ENCODE results near the gene DBF4.
"Not testable (repeated sequence)": the region's sequence is repeated elsewhere in the genome, so short reads cannot be mapped to it uniquely, and the experiment has no call there.

The DBF4 gene

DNA sequence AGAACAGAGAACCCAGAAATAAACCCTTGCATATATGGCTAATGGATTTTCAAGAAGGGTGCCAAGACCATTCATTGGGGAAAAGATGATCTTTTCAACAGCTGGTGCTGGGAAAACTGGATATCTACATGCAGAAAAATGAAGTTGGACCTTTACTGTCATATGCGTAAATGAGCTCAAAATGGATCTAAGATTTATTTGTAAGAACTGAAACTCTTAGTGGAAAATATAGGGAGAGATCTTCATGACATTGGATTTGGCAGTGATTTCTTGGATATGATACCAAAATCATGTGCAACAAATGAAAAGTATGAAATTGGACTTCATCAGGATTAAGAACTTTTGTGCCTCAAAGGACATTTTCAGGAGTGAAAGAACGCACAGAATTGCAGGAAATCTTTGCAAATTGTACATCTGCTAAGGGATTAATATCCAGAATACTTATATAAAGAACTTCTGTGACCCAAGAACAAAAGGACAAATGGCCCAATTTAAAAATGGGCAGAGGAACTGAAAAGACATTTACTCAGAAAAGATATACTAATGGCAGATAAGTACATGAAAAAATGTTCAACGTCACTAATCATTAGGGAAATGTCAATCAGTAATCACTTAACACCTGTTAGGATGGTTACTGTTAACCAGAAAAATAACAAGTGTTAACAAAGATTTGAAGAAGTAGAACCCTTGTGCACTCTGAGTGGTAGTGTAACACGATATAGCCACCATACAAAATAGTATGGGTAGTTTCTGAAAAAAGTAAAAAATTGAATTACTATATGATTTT, 6.1 kb downstream of the DBF4 start:
- no peak for DNase-seq (ENCODE audit: low read depth)

GRCh38 chr7:87885018-87885417, 8.7 kb downstream of the DBF4 start:
- DNase-seq (ENCODE audit: low read depth): no peak

DNA sequence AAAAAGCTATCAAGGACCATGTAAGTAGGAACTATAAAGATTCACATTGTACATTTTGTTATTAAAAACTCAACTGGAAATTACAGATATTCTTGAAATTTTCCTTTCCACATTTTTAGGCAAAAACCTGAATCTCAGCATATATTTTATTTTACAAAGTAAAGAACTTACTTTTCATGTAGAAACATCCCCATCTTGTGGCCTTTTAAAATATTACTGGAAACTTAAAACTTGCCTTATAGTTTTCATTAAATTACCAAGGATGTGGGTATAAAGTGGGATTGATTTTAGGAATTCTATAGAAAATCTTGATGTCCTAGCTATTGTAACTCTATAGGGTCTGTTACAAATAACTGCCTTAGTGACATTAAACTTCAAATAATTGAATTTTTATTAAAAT, 10.6 kb downstream of the DBF4 start:
- peak; percentile 61 for DNase-seq (ENCODE audit: low read depth)

GRCh38 chr7:87895363-87895762, 19.1 kb downstream of the DBF4 start:
- no peak for DNase-seq (ENCODE audit: low read depth)

DNA sequence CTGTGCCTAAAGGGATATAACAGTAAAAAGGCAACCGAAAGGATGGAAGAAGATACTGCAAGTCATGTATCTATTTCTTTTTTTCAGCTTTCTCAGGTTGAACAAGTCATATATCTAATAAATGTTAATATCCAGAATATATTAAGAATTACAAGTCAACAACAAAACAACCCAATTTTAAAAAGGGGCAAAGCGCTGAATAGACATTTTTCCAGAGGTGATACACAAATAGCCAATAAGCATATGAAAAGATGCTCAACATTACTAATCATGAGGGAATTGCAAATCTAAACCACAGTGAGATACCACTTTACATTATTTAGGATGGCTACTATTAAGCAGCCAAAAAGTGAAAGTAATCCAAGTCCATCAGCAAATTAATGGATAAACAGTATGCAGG, 23.0 kb downstream of the DBF4 start:
- no peak for DNase-seq (ENCODE audit: low read depth)

DNA sequence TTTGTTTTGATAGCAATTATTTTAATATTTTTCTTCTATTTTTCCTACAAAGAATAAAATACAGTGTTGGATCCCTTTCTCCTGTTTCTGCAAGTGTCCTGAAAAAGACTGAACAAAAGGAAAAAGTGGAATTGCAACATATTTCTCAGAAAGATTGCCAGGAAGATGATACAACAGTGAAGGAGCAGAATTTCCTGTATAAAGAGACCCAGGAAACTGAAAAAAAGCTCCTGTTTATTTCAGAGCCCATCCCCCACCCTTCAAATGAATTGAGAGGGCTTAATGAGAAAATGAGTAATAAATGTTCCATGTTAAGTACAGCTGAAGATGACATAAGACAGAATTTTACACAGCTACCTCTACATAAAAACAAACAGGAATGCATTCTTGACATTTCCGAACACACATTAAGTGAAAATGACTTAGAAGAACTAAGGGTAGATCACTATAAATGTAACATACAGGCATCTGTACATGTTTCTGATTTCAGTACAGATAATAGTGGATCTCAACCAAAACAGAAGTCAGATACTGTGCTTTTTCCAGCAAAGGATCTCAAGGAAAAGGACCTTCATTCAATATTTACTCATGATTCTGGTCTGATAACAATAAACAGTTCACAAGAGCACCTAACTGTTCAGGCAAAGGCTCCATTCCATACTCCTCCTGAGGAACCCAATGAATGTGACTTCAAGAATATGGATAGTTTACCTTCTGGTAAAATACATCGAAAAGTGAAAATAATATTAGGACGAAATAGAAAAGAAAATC, 31.0 kb downstream of the DBF4 start:
- DNase-seq (ENCODE audit: low read depth): not testable (repeated sequence)

GRCh38 chr7:87908814-87909213, 32.5 kb downstream of the DBF4 start:
- not testable (repeated sequence) for DNase-seq (ENCODE audit: low read depth)

DNA sequence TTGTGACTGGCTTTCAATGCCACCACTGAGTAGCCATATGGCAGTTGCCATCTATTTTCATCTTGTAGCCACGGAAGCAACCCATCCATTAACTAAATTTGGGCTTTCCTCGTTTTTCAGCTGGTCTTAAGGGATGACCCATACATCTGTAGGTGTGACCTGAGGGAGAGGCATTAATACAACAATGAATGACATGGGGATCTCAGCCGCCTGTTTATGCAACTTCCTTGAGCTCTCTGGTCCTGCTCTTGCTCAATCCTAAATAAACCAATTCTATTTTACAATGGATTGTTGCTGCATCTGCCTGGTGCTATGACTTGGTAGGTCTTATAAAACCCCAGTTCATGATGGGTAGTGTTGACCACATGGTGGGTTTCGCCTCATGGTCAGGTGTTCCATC, 35.8 kb downstream of the DBF4 start:
- no peak for DNase-seq (ENCODE audit: low read depth)

GRCh38 chr7:87918740-87919139, 42.4 kb downstream of the DBF4 start:
- no peak for DNase-seq (ENCODE audit: low read depth)

- no peak for DNase-seq (ENCODE audit: low read depth)
Measured at GRCh38 chr7:87919875-87920274, 43.6 kb downstream of the DBF4 start.

DNA sequence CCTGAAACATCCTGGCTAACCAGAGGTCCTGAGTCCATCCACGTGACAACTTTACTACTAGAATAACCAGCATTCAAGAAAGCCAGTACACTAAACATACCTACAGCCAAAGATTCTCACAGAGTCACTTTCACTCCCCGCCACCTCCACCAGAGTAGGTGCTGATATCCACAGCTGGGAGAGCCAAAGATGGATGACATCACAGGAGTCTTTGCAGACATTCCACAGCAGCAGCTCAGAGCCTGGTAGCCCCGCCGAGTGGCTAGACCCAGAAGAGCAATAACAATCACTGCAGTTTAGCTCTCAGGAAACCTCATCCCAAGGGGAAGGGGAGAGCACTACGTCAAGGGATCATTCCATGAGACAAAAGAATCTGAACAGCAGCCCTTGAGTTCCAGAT, 44.3 kb downstream of the DBF4 start:
- DNase-seq (ENCODE audit: low read depth): no peak

DNA sequence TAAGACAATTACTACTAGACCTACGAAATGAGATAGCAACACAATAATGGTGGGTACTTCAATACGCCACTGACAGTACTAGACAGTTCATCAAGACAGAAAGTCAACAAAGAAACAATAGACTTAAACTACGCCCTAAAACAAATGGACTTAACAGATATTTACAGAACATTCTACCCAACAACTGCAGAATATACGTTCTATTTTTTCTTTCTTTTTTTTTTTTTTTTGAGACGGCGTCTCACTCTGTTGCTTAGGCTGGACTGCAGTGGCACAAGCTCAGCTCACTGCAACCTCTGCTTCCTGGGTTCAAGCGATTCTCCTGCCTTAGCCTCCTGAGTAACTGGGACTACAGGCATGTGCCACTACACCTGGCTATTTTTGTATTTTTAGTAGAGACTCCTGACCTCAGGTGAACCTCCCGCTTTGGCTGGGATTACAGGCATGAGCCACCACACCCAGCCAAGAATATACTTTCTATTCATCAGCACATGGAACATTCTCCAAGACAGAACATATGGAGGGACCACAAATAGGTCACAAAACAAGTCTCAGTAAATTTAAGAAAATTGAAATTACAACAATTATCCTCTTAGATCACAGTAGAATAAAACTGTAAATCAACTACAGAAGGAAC, 46.6 kb downstream of the DBF4 start:
- not testable (repeated sequence) for DNase-seq (ENCODE audit: low read depth)

DNA sequence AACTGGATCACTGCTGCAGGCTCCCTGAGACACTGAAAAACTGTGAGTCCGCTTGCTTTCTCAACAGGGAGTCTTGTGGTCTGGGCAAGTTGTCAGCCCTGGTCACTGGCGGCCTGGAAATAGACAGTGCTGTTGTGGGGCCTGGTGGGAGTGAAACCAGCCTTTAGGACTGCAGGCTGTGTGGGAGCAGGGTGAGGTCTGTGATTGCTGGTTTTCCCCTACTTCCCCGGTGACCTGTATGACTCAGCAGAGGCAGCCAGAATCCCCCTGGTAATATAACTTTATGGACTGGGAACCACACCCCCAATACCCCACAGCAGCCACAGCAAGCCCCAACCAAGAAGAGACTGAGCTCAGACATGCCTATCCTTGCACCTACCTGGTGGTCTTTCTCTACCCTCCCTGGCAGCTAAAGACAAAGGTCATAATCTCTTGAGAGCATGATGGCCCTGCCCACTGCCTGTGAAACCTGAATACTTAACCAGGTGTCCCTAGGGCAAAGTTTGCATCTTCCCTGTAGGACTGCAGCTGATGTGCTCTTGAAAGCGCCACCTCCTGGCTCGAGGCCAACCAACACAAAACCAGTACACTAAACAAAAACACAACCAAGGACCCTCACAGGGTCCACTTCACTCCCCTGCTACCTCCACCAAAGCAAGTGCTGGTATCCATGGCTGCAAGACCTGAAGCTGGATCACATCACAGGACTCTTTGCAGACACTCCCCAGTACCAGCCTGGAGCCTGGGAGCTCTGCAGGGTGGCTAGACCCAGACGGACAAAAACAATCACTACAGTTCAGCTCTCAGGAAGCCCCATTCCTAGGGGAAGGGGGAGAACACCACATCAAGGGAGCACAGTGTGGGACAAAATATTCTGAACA, 50.5 kb downstream of the DBF4 start:
- DNase-seq (ENCODE audit: low read depth): no peak

DNA sequence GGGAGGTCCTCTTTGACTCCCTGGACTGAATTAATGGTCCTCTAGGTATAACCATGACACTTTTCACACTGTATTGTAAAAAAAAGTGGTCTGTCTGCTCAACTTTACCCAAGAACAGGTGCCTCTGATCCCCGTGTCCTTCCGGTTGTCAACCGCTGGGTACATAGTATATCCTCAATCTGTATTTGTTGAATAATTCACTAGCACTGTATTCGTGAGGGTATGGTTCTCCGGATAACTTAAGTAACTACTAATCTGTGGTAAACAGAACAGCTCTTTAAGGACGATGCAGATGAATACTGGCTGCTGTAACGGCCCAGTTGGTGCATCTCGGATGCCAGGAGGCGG, 57.3 kb downstream of the DBF4 start:
- no peak for DNase-seq (ENCODE audit: low read depth)

DNA sequence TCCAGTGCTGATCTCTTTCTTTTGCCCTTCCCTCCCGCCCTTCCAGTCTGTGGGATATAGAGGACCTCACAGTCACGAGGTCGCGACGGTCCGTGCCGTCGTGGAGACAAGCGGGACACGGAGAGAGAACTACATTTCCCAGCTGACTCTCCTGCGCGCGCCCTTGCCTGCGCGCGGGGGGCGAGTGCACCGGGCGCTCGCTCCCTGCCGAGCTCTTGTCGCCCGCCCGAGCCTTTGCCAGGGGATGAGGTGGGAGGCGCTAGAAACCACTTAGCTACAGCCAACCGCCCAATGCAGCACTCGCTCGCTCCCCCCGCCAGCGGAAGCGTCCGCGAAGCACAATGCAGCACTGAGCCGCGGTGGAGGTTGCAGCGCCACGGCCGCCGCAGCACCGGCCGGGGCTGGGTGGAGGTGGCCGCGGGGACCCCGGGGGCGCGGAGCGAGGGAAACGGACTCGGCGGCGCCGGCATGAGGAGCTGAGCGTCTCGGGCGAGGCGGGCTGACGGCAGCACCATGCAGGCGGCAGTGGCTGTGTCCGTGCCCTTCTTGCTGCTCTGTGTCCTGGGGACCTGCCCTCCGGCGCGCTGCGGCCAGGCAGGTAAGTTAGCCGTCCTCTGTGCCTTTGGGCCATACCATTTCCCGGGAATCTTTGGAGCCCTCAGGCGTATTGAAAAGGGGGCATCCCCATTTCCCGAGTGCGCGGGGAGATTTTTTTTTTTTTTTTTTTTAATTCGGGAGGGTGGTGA, 57.8 kb downstream of the DBF4 start, which contains the start of gene ADAM22:
TSS of gene ADAM22 (plus strand) at position 299 of the 746 bp plus-strand sequence. CDS start at position 514, 215 bp downstream.
- DNase-seq (ENCODE audit: low read depth): peak; percentile 85

GRCh38 chr7:87934699-87935383, 58.5 kb downstream of the DBF4 start:
- peak; percentile 19 for DNase-seq (ENCODE audit: low read depth)

GRCh38 chr7:87935384-87935706, 59.1 kb downstream of the DBF4 start:
- DNase-seq (ENCODE audit: low read depth): no peak

- no peak for DNase-seq (ENCODE audit: low read depth)
Measured at GRCh38 chr7:87941138-87941537, 64.8 kb downstream of the DBF4 start.

DNA sequence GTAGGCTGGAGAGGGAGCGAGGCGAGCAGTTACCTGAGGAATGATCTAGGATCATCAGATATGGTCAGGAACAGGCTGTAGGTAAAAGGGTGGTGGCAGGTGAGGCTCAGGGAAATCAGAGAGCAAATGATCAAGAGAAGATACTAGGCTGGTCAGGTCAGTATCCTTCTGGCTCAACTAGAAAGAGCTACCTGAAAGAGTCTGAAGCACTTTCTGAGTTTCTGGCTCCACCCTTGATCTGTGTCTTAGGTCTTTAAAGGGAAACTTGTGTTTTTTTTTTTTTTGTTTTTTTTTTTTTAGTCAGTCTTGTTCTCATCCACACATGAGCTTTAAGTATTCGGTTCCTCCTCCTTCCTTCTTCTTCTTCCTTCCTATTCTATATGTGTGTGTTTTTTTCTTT, 68.3 kb downstream of the DBF4 start:
- DNase-seq (ENCODE audit: low read depth): no peak

- not testable (repeated sequence) for DNase-seq (ENCODE audit: low read depth)
Measured at GRCh38 chr7:87945926-87946325, 69.6 kb downstream of the DBF4 start.

DNA sequence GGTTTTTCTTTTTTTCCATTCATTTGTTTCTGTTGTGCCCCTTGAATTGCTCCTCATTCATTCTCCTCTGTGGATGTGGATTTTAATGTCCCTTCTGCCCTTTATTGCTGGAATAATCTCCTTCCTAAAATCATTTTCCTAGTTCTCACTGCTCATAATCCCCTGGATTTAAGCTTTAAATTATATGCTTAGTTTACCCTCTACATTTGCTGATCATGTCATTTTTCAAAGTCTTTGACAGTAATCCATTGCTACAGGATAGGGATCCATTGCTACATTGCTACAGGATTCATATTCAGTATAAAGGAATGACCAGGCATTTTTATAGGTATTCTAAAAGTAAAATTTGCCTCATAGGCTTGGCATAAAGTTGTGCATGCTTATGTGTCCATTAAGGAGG, 72.1 kb downstream of the DBF4 start:
- no peak for DNase-seq (ENCODE audit: low read depth)
